Diencephalon (tissue), 1 donor: ENCODE results near the gene PCNX3. TPM values are rescaled to one million over a fixed set of nuclear protein-coding genes. Genes with fewer than 3 reads are reported as not detected.

ENCODE experiments used
- small RNA-seq: library from RNA; depleted of rRNA; stranded (forward); fragments of <200 nt; gene quantifications from one replicate; pipeline ENCODE3, GENCODE V24; 2014
- total RNA-seq: library from RNA; depleted of rRNA; stranded (reverse); fragments of >200 nt; gene quantifications from one replicate; pipeline ENCODE4 v1.2.3, GENCODE V29; 2014

The PCNX3 gene
- total RNA-seq: 18.0 TPM

DNA sequence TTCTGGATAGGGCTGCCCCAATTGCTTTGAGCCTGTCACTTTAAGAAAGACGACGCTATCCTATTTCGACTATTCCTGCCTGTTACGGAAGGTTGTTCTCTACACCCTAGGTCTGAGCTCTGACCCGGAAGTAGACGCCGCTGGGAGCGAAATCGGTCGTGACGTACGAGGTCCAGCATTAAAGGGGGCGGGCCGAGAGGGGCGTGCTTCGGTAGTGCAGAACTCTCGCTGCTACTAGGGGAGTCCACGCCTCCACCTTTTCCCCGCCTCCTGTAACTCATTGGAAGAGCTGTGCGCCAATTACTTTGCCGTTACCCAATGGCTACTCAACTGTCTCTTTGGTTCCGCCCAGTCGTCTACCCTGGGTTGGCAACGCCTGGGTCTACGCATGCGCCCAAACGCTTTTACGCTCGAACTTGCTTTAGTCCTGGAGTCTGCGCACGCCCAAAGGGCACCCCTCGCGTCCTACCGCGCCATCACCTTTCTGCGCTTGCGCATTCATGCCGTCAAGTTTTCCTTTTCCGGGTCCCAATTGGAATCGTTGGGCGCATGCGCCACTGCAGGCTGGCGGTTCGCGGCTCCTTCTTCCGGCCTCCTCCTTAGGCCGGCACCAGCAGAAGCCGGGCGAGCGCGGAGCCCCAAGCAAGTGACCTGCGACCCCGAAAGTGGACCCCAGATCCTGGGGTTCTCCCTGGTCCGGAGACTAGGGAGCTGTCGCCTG lies at the start of gene PCNX3:
Gene PCNX3, plus strand, starts transcription at position 548 of the 721 bp plus-strand sequence. CDS start 536 bp downstream, outside the sequence.

GRCh38 chr11:65569973-65570918 lies 45.3 kb upstream of the PCNX3 start, which contains the start of gene ZNRD2:
ZNRD2 (plus strand) TSS chr11:65570477; CDS start chr11:65570492, 15 bp downstream.

DNA sequence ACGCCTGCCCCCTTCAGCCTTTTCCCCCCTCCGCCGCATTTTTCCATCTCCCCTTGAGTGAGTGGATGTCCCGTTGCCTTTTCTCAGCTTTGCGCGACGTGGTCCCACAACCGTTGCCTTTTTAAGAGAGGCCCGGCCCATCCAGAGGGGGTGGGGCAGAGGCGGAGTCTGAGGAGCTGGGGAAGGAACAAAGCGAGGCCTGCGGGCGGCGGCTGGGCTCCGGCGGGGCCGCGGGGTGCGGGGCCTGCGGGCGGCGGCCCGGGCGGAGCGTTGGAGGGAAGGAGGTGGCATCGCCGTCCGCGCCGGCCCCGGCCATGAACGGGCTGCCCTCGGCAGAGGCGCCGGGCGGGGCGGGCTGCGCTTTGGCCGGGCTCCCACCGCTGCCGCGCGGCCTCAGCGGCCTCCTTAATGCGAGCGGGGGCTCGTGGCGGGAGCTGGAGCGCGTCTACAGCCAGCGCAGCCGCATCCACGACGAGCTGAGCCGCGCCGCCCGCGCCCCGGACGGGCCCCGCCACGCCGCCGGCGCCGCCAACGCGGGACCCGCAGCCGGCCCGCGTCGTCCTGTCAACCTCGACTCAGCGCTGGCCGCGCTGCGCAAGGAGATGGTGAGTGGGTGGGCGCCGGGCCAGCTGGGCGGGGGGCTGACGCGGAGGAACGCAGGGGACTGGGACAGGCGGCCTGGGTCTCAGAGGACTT lies 43.1 kb upstream of the PCNX3 start, which contains the start of gene FAM89B:
Gene FAM89B, plus strand, starts transcription at position 183 of the 696 bp plus-strand sequence. Its CDS starts 132 bp downstream, at position 315.

DNA sequence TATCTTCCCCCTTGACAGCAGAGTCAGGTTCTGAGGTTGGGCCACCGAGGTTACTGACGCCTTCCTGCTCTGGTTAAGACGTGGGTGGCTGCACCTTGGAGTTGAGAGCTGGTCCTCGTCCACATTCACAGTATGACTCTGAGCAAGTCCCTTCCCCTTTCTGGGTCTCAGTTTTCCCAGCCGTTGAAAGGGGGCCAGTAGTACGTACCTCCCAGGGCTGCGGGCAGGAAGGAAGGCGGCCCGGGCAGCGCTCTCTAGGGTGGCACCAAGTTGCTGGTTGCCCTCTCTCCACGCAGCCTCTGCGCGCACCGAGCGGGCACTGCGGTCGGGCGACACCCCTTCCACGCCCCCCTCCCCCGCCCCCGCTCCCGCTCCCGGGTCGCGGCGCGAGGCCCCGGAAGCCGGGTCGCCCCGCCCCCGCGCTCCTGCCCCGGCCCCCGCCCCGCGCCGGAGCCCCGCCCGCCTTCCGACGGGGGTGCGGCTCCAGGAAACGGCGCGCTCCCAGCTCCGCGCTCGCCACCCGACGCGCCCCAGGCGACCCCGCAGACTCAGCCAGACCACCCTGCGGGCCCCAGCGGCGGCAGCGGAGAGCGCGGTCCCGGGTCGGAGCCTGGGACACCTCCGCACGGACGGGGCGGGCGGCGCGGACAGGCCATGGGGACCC lies 39.9 kb upstream of the PCNX3 start, which contains the start of gene EHBP1L1:
Gene EHBP1L1, plus strand, starts transcription at position 486 of the 664 bp plus-strand sequence. CDS start 250 bp downstream, outside the sequence.

DNA sequence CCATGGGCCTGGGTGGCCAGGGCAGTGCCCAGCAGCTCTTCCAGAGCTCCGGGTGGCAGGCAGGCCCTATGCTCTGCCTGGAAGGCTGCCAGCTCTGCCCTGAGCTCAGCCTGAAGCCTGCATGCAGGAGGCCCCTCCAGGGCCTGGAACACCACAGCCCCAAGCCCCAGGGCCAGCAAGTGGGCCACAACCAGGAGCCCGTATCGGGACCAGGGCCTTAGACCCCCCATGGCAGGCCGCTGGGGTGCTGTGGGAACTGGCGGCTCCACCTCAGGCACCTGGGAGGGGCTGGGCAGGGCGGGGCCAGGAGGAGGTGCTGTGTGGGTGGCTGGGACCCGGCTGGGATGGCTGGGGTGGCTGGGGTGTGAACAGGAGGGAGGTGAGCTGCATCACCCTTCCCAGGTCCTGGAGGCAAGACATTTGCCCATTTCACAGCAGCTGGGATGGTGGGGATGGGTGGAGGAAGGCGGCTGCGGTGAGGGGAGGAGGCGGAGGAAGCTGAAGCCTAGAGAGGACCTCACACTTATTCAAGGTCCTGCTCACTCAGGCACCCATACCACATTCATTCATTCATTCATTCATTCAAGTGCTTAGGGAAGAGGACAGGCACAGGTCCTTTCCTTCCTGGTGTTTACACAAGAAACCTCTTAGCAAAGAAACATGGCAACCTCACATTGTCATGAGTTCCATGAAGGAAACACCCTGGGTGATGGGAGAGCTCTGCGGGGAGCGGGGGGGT lies 19.9 kb upstream of the PCNX3 start, which contains the start of gene KCNK7:
Gene KCNK7, minus strand, starts transcription at position 258 of the 739 bp plus-strand sequence. Its CDS starts 28 bp downstream, at position 230.

DNA sequence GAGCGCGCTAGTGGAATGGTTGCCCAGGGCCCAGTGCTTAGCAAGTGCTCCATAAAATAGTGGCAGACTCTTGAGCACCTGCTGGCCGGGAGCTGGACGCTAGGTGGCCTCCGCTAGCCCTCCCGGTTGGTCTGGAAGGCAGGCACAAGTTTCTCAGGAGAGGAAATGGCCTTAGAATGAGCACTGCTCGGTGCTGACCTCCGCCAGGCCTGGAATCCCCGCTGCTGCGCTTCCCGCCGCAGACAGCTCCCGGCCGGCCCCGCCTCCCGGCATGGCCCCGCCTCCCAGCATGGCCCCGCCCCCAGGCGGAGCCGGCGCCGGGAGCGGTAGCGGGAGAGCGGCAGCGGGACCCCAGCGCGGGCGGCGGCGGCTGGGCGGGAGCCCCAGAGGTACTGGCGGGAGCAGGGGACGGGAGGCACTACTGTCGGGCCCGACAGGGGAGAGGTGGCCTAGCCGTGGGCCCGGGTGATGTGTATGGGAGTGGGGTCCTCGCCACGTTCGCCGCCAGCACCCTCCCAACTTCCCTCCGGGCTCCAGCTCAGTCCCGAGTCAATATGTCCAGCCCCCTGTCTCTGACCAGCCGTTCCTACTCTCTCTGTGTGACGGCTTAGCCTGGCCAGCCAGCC lies 22.3 kb downstream of the PCNX3 start, which contains the start of gene SIPA1:
Gene SIPA1, plus strand, starts transcription at position 308 of the 626 bp plus-strand sequence. CDS start 2,821 bp downstream, outside the sequence.

GRCh38 chr11:65662799-65663638 lies 47.4 kb downstream of the PCNX3 start, which contains the start of gene RELA:
RELA (minus strand) TSS chr11:65662916; CDS start chr11:65662832, 84 bp downstream.

Small RNA genes within 50 kb of the gene (small RNA-seq; reads per million reads assigned to genes)
- gene MIR4489 (not detected), gene MIR4690 (not detected)

Other genes with a start within 250 kb of the PCNX3 start
- gene SLC25A45, start 233.1 kb upstream of the PCNX3 start, total RNA-seq: 0.92 TPM
- gene FRMD8, start 229.1 kb upstream of the PCNX3 start, total RNA-seq: 9.5 TPM
- 6.5 TPM for gene NEAT1, start 193.0 kb upstream of the PCNX3 start, total RNA-seq
- gene MALAT1, start 116.7 kb upstream of the PCNX3 start, total RNA-seq: 9,748 TPM
- 40.6 TPM for gene SCYL1, start 90.7 kb upstream of the PCNX3 start, total RNA-seq
- 24.0 TPM for gene LTBP3, start 57.4 kb upstream of the PCNX3 start, total RNA-seq
- 25.4 TPM for gene ZNRD2, start 45.3 kb upstream of the PCNX3 start, total RNA-seq
- 29.3 TPM for gene FAM89B, start 43.2 kb upstream of the PCNX3 start, total RNA-seq
- 11.8 TPM for gene EHBP1L1, start 39.7 kb upstream of the PCNX3 start, total RNA-seq
- not detected for gene KCNK7, start 20.0 kb upstream of the PCNX3 start, total RNA-seq
- gene MAP3K11, start 1.6 kb upstream of the PCNX3 start, total RNA-seq: 11.5 TPM
- gene SIPA1, start 22.3 kb downstream of the PCNX3 start, total RNA-seq: 6.7 TPM
- gene RELA, start 47.1 kb downstream of the PCNX3 start, total RNA-seq: 14.1 TPM
- 46.8 TPM for gene KAT5, start 96.5 kb downstream of the PCNX3 start, total RNA-seq
- gene RNASEH2C, start 105.0 kb downstream of the PCNX3 start, total RNA-seq: 9.5 TPM
- gene AP5B1, start 165.2 kb downstream of the PCNX3 start, total RNA-seq: 4.8 TPM
- gene OVOL1, start 171.3 kb downstream of the PCNX3 start, total RNA-seq: not detected
- gene SNX32, start 218.2 kb downstream of the PCNX3 start, total RNA-seq: 7.6 TPM
- gene CFL1, start 242.4 kb downstream of the PCNX3 start, total RNA-seq: 545 TPM
- gene MUS81, start 244.7 kb downstream of the PCNX3 start, total RNA-seq: 43.1 TPM